PC-9 (cell line): ENCODE data around the gene SULT1E1. TPM values are rescaled to one million over a fixed set of nuclear protein-coding genes. Genes with fewer than 3 reads are reported as not detected.

Experiments
- BruUV-seq: library from RNA; stranded (reverse); fragments of 400-500 nt; replicated peaks from 2 replicates; lab custom pipeline; 2021; lab: Mats Ljungman, UMichigan
- CTCF ChIA-PET: fragments of 300-600 bp; sonication (Branson Sonifier 250); formaldehyde crosslinking; loops from one replicate; lab custom pipeline; 2022; ENCODE audit warnings: antibody characterized with exemption; lab: Charles Lee
- POLR2A ChIA-PET: fragments of 300-600 bp; sonication (Branson Sonifier 250); formaldehyde crosslinking; loops from one replicate; lab custom pipeline; 2022; ENCODE audit warnings: antibody characterized with exemption; ENCODE audit not compliant: unreplicated experiment; lab: Charles Lee
- DNase-seq, 2 experiments: peaks; one replicate each; pipeline versions ENCODE4 v3.0.0 to v3.0.0-alpha.2; 2015 to 2022; ENCODE audit warnings: mixed read lengths in 1 of 2
- H2AFZ ChIP-seq: fragments of 200-600 bp; sonication (generic); 2 replicates; pipeline ENCODE4 v1.8.1; 2017; ENCODE audit warnings: antibody characterized with exemption
- H3F3A ChIP-seq: fragments of 200-600 bp; sonication (generic); 2 replicates; pipeline ENCODE4 v1.8.1; 2017; ENCODE audit warnings: antibody characterized with exemption, mild to moderate bottlenecking, low read depth; ENCODE audit not compliant: insufficient read depth
- H3K27ac ChIP-seq: fragments of 200-600 bp; sonication (generic); 2 replicates; pipeline ENCODE4 v1.6.1; 2016; ENCODE audit warnings: mixed run types
- H3K27me3 ChIP-seq: fragments of 200-600 bp; sonication (generic); 2 replicates; pipeline ENCODE4 v1.6.1; 2016; ENCODE audit warnings: low read depth, mixed run types; ENCODE audit not compliant: insufficient read depth
- H3K36me3 ChIP-seq: fragments of 200-600 bp; sonication (generic); 2 replicates; pipeline ENCODE4 v1.6.1; 2016; ENCODE audit warnings: low read depth, mixed run types
- H3K4me1 ChIP-seq: fragments of 200-600 bp; sonication (generic); replicated peaks from 2 replicates; pipeline ENCODE4 v1.6.1; 2016; ENCODE audit warnings: mixed run types; ENCODE audit not compliant: insufficient read depth
- H3K4me2 ChIP-seq: fragments of 200-600 bp; sonication (generic); 2 replicates; pipeline ENCODE4 v1.6.1; 2017; ENCODE audit warnings: mixed run types
- H3K4me3 ChIP-seq: fragments of 200-600 bp; sonication (generic); 2 replicates; pipeline ENCODE4 v1.6.1; 2016; ENCODE audit warnings: mixed run types
- H3K79me2 ChIP-seq: fragments of 200-600 bp; sonication (generic); 2 replicates; pipeline ENCODE4 v1.6.1; 2017; ENCODE audit warnings: low read depth, mixed run types
- H3K9me2 ChIP-seq: fragments of 200-600 bp; sonication (generic); 2 replicates; pipeline ENCODE4 v1.8.1; 2017; ENCODE audit warnings: mild to moderate bottlenecking; ENCODE audit not compliant: insufficient read depth
- H3K9me3 ChIP-seq: fragments of 200-600 bp; sonication (generic); 2 replicates; pipeline ENCODE4 v1.8.1; 2016; ENCODE audit warnings: low read depth; ENCODE audit not compliant: insufficient read depth
- H4K20me1 ChIP-seq: fragments of 200-600 bp; sonication (generic); 2 replicates; pipeline ENCODE4 v1.8.1; 2017; ENCODE audit not compliant: insufficient read depth
- CTCF ChIP-seq: fragments of 200-600 bp; sonication (generic); conservative IDR thresholded peaks from 2 replicates; pipeline ENCODE4 v1.6.1; 2017; ENCODE audit warnings: mixed run types, antibody characterized with exemption, mild to moderate bottlenecking, moderate library complexity
- EZH2 ChIP-seq: fragments of 200-600 bp; sonication (generic); IDR thresholded peaks from 2 replicates; pipeline ENCODE4 v1.8.0; 2017; ENCODE audit warnings: antibody characterized with exemption, low read depth
- intact Hi-C: fragments of 100-400 bp; cut with micrococcal nuclease; formaldehyde crosslinking; loops from one replicate; pipeline ENCODE4 v1.10.0; 2022; ENCODE audit not compliant: unreplicated experiment
- total RNA-seq: library from RNA; stranded (reverse); gene quantifications from 2 replicates; pipeline ENCODE4 v1.2.3, GENCODE V29; 2021

SULT1E1 gene
- total RNA-seq, 1 experiment from 2014 or later, result not detected

- Histone ChIP-seq H3K4me2 (no peak overlapping the region), H3K27ac (no peak overlapping the region), H2AFZ (no peak overlapping the region), H3K36me3 (no peaks in the 10 kb centered on the region), H3K4me3 (no peak overlapping the region), H3K27me3 (no peaks in the 10 kb centered on the region), H3K4me1 (no peaks in the 10 kb centered on the region), H3K79me2 (no peaks in the 10 kb centered on the region), H3K9me3 (no peaks in the 10 kb centered on the region), H4K20me1 (no peaks in the 10 kb centered on the region), H3F3A (no peaks in the 10 kb centered on the region), H3K9me2 (no peaks in the 10 kb centered on the region)
- CTCF ChIA-PET, result no interaction called here
- TF ChIP-seq CTCF (no peak), EZH2 (no peak)
- no TSS peak for BruUV-seq
- intact Hi-C loops, result no loop called here
- no peak for DNase-seq
- POLR2A ChIA-PET, result no interaction called here
Measured at GRCh38 chr4:69832326-69833030, 27.5 kb downstream of the SULT1E1 start.

DNA sequence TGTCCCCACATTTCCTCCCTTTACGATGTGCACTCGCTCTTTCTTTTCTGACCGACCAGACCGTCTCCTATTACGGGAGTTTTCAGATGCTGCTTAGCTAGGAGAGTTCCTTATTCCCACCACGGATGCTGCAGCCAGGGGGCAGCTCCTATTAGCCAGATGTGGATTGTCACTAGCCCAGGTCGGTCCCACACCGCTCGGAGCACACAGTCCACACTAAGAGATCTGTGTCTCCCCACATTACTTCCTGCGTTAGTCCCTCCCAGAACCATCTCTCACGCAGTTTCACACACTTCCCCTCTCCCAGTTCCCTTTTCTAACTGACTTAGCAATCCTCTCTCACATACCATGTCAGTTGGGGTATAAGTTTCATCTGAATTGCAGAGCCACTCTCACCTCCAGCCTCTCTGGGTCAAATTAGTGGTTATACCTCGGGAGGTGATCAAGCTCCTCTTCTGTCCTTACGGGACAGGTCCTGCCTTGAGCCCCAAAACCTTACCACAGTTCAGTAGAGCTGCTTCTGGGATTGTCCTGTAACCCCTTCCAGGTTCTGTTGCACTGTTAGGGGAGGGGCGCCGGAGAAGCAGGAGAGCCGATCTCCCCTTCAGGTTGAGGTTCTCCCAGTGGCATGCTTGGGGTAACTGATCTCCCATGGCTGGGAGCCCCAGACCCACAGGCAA, 28.2 kb downstream of the SULT1E1 start:
- TF ChIP-seq CTCF (no peak), EZH2 (no peak)
- H4K20me1 ChIP-seq, result no peaks in the 10 kb centered on the region
- H3K27ac ChIP-seq, result no peak overlapping the region
- intact Hi-C loops, result no loop called here
- H3K9me3 ChIP-seq, result no peaks in the 10 kb centered on the region
- no peaks in the 10 kb centered on the region for H3K27me3 ChIP-seq
- H3K9me2 ChIP-seq, result no peaks in the 10 kb centered on the region
- no peaks in the 10 kb centered on the region for H3K36me3 ChIP-seq
- DNase-seq, result no peak
- no TSS peak for BruUV-seq
- no peak overlapping the region for H3K4me2 ChIP-seq
- no peaks in the 10 kb centered on the region for H3K79me2 ChIP-seq
- CTCF ChIA-PET, result interaction anchor here (0.6 kb wide), 1 partner anchor 690 kb away, joined by 3 read pairs; no protein-coding TSS in a partner anchor
- H3F3A ChIP-seq, result no peaks in the 10 kb centered on the region
- POLR2A ChIA-PET, result no interaction called here
- no peak overlapping the region for H3K4me3 ChIP-seq
- H3K4me1 ChIP-seq, result no peaks in the 10 kb centered on the region
- no peak overlapping the region for H2AFZ ChIP-seq

DNA sequence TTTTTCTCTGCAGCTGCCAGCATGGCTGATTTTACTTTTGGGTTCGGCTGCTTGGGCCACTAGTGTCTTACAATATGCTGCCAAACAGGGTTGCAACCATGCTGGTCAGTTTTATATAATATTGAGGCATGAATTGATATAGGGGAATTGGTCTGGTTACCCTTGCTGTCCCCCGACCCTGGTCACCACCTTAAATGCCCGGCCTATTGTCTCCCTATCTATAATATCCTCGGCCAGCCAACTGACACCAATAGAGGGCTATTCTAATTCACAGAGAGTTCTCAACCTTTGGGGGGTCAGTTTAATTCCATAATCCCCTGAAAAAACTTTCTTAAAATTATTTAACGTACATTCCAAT, 28.7 kb downstream of the SULT1E1 start:
- POLR2A ChIA-PET, result no interaction called here
- no peaks in the 10 kb centered on the region for H3K9me2 ChIP-seq
- CTCF ChIA-PET, result interaction anchor here (0.6 kb wide), 1 partner anchor 690 kb away, joined by 3 read pairs; no protein-coding TSS in a partner anchor
- H3K27me3 ChIP-seq, result no peaks in the 10 kb centered on the region
- DNase-seq, result no peak
- no peaks in the 10 kb centered on the region for H4K20me1 ChIP-seq
- intact Hi-C loops, result no loop called here
- no peaks in the 10 kb centered on the region for H3K79me2 ChIP-seq
- H3K4me2 ChIP-seq, result no peak overlapping the region
- H3K4me3 ChIP-seq, result no peak overlapping the region
- H3K36me3 ChIP-seq, result no peaks in the 10 kb centered on the region
- TF ChIP-seq CTCF (no peak), EZH2 (no peak)
- no peaks in the 10 kb centered on the region for H3K9me3 ChIP-seq
- no peak overlapping the region for H2AFZ ChIP-seq
- BruUV-seq, result no TSS peak
- no peak overlapping the region for H3K27ac ChIP-seq
- H3F3A ChIP-seq, result no peaks in the 10 kb centered on the region
- H3K4me1 ChIP-seq, result no peaks in the 10 kb centered on the region
